ENCODE results near the gene PLXNB3. TPM values are rescaled to one million over a fixed set of nuclear protein-coding genes. Genes with fewer than 3 reads are reported as not detected.

PLXNB3 gene
- total RNA-seq, 1 donor from 2014 or later: 1.4 TPM

DNA sequence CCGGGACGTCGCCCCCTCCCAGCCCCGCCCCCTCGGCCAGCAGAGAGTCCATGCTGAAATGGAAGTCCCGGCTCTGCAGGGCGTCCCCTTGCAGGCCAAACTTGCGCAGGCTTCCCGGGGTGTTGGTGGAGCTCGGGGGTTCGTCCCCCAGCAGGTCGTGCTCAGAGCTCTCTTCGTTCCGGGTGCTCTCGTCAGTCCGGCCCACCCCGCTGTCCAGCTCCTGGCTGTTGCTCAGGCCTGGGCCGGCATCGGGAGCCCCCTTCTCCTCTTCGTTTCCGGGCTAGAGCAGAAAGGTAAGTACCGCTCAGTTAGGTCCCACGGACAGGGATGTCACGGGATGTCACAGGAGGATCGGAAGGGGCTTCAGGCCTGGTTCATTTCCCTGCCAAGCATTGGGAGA lies 40.6 kb downstream of the PLXNB3 start:
- Mint-ChIP-seq H3K4me1 (ENCODE audit: unreplicated experiment) (no peaks in the 10 kb centered on the region), H3K4me3 (no peak overlapping the region), H3K9me3 (no peaks in the 10 kb centered on the region), H3K27ac (no peak overlapping the region), H3K36me3 (no peaks in the 10 kb centered on the region), H3K27me3 (no peaks in the 10 kb centered on the region)
- no peak for TF ChIP-seq CTCF (conservative IDR thresholded peaks at IDR 0.05)
- DNase-seq (ENCODE audit: extremely low spot score, unreplicated experiment): no peak

DNA sequence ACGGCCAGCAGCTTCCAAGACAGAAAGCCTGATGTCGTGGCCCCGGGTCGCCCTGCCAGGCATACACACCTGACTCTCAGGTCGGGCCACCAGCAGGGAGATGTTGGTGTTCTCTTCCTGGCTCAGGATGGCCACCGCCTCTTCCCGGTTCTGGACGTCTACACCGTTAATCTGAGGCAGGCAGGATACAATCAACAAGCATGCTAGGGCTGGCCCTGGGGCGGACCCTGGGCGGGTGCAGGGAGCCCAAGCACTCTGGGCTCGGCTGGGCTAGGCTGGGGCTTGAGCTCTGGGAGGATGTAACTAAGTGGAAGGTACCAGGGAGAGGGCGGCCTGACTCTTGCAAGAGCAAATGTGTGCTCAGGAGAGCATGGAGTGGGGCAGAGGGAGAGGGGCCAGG lies 41.4 kb downstream of the PLXNB3 start:
- Mint-ChIP-seq H3K36me3 (no peaks in the 10 kb centered on the region), H3K9me3 (no peaks in the 10 kb centered on the region), H3K4me1 (ENCODE audit: unreplicated experiment) (no peaks in the 10 kb centered on the region), H3K27ac (no peak overlapping the region), H3K27me3 (no peaks in the 10 kb centered on the region), H3K4me3 (no peak overlapping the region)
- DNase-seq (ENCODE audit: extremely low spot score, unreplicated experiment): no peak
- no peak for TF ChIP-seq CTCF (conservative IDR thresholded peaks at IDR 0.05)

DNA sequence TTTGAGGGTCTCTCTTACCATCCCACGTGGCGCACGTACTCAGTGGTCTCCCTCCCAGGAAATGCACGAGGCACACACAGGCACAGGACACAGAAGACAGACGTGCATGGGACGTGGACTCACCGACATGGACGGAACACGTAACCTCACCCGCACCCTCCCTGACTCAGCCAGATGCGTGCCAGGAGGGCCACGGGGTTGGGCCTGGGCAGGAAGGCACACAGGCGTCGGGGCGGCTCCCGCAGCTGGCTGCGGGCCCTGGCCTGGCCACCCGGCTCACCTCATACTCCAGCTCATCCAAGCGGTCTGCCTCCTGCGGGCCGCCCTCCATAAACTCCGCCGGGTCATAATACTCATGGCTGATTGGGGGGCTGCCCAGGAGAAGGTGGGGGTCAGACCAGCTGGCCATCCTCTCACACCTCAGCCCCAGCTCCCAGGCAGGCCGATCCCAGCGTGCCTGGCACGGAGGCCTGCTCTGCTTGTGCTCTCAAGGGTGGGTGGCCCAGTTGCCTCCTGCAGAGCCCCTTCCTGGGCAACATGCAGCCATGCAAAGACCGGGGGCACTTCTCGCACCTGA lies 43.0 kb downstream of the PLXNB3 start:
- no peaks in the 10 kb centered on the region for H3K9me3 Mint-ChIP-seq
- no peaks in the 10 kb centered on the region for H3K36me3 Mint-ChIP-seq
- no peak for TF ChIP-seq CTCF (conservative IDR thresholded peaks at IDR 0.05)
- H3K27ac Mint-ChIP-seq: no peak overlapping the region
- DNase-seq (ENCODE audit: extremely low spot score, unreplicated experiment): no peak
- no peaks in the 10 kb centered on the region for H3K4me1 Mint-ChIP-seq (ENCODE audit: unreplicated experiment)
- no peaks in the 10 kb centered on the region for H3K27me3 Mint-ChIP-seq
- H3K4me3 Mint-ChIP-seq: no peak overlapping the region

- no peaks in the 10 kb centered on the region for H3K4me1 Mint-ChIP-seq (ENCODE audit: unreplicated experiment)
- peaks cover 3% of the 10 kb centered on the region for H3K27me3 Mint-ChIP-seq
- H3K27ac Mint-ChIP-seq: no peak overlapping the region
- no peaks in the 10 kb centered on the region for H3K9me3 Mint-ChIP-seq
- TF ChIP-seq CTCF (conservative IDR thresholded peaks at IDR 0.05): no peak
- H3K4me3 Mint-ChIP-seq: no peak overlapping the region
- no peak for DNase-seq (ENCODE audit: extremely low spot score, unreplicated experiment)
- H3K36me3 Mint-ChIP-seq: no peaks in the 10 kb centered on the region
These were observed 43.9 kb downstream of the PLXNB3 start for GRCh38 chrX:153807976-153808375.

DNA sequence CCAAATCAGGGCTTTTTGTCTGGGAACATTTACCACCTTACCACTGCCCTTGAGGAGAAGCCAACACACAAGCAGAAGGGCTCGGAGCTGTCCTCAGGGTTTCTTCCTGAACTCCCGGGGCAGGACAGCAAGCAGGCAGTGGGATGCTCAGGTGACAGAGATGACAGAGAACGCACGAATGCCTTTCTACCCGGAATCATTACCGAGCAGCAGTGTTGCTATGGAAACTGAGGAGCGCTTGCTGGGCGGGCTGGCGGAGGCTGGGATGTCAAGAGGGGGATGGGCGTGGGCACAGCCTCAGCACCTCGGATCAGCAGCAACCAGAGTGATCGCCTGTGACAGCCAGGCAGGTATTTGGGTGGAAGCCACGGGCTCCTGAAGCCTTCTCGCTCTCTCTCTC lies 48.2 kb downstream of the PLXNB3 start:
- peaks cover 7% of the 10 kb centered on the region for H3K9me3 Mint-ChIP-seq

More for the DNA sequence above, 48.2 kb downstream of the PLXNB3 start:
- Mint-ChIP-seq H3K36me3 (no peaks in the 10 kb centered on the region), H3K27me3 (peaks cover 6% of the 10 kb centered on the region), H3K4me1 (ENCODE audit: unreplicated experiment) (no peaks in the 10 kb centered on the region), H3K27ac (no peak overlapping the region), H3K4me3 (no peak overlapping the region)
- TF ChIP-seq CTCF (conservative IDR thresholded peaks at IDR 0.05): no peak
- DNase-seq (ENCODE audit: extremely low spot score, unreplicated experiment): no peak
